Ovary (tissue), 9 donors: ENCODE measurements around the gene RBP5. TPM values are rescaled to one million over a fixed set of nuclear protein-coding genes. Genes with fewer than 3 reads are reported as not detected.

Experiments used
- DNase-seq, 5 donors: peaks; one replicate each; pipeline ENCODE4 v3.0.0-alpha.2; 2019 to 2020
- H3K27ac ChIP-seq, 2 donors: fragments of 200-600 bp; one replicate each; pipeline versions ENCODE4 v1.5.1 to v1.8.0; 2019 to 2022
- H3K27me3 ChIP-seq: fragments of 200-600 bp; one replicate; pipeline ENCODE4 v1.8.0; 2022
- H3K36me3 ChIP-seq: fragments of 200-600 bp; sonication (generic); one replicate; pipeline ENCODE4 v1.5.1; 2019
- H3K4me1 ChIP-seq: one replicate; pipeline ENCODE4 v1.8.1; 2013; ENCODE audit warnings: mild to moderate bottlenecking, moderate library complexity; ENCODE audit not compliant: insufficient read depth
- H3K4me3 ChIP-seq: fragments of 200-600 bp; sonication (generic); one replicate; pipeline ENCODE4 v1.5.1; 2017
- H3K9me3 ChIP-seq, 2 donors: fragments of 200-600 bp in 1 of 2; sonication (generic) in 1 of 2; one replicate each; pipeline versions ENCODE4 v1.5.1 to v1.8.1; 2013 to 2019; ENCODE audit warnings: mild to moderate bottlenecking in 1 of 2, moderate library complexity in 1 of 2
- CTCF ChIP-seq, 3 donors: fragments of 450-650 bp in 2 of 3; fragments of 200-600 bp in 1 of 3; IDR thresholded peaks; one replicate each; pipeline versions ENCODE4 v1.5.1 to v1.8.0; 2016 to 2022; ENCODE audit warnings: antibody characterized with exemption in 3 of 3, mild to moderate bottlenecking in 1 of 3
- EP300 ChIP-seq: sonication (generic); formaldehyde crosslinking; IDR thresholded peaks from one replicate; pipeline ENCODE4 v1.6.1; 2017; ENCODE audit warnings: antibody characterized with exemption
- POLR2A ChIP-seq: fragments of 450-650 bp; IDR thresholded peaks from one replicate; pipeline ENCODE4 v1.6.1; 2017; ENCODE audit warnings: antibody characterized with exemption, mild to moderate bottlenecking, moderate library complexity
- WGBS, 3 donors: extraction: QIAGEN DNeasy Blood & Tissue Kit in 1 of 3; methylation state at CpG; one replicate each; pipeline versions ENCODE4 v1.1.5 to v1.1.7; 2013 to 2017; 5-methylcytosine and 5-hydroxymethylcytosine counted together
- intact Hi-C, 4 donors: fragments of 100-400 bp; cut with DNase I; formaldehyde crosslinking; loops; one replicate each; pipeline versions ENCODE4 v1.11.0 to v1.15.1; 2022 to 2023
- polyA plus RNA-seq, 2 donors: library from polyadenylated mRNA; stranded (reverse); fragments of 200-250 nt in 1 of 2; fragments of 350-450 nt in 1 of 2; fragmentation: Illumina TruSeq in 1 of 2; extraction: RNeasy Lipid Tissue Mini Kit (QIAGEN cat#74804) in 1 of 2; gene quantifications; one replicate each; pipeline ENCODE4 v1.2.3, GENCODE V29; 2013 to 2014
- total RNA-seq, 7 donors: library from RNA; depleted of rRNA in 2 of 7; stranded (reverse); fragments of >200 nt in 2 of 7; fragmentation: NEBNext Ultra II Directional in 3 of 7; extraction: Animal tissue kit (Norgen Biotek cat#: 25700) in 3 of 7; gene quantifications; one replicate each; pipeline versions ENCODE4 v1.1.0 to v1.2.4, GENCODE V29; 2016 to 2023
- donor health status: DM: no; HTN: no; CAD: no; lungs with moderate emphysema.
- donor health status: DM: no; HTN: no; CAD: no.
- donor health status: Bipolar disorder and iron deficiency.
- donor health status: DM: yes; HTN: yes; CAD: no.
- donor health status: DM: no; HTN: no; CAD: no.
- donor health status: DM: yes; HTN: yes; CAD: no.

Gene RBP5
- total and polyA plus RNA-seq, 9 donors, result 1.2 to 17.3 (median 6.1) TPM

DNA sequence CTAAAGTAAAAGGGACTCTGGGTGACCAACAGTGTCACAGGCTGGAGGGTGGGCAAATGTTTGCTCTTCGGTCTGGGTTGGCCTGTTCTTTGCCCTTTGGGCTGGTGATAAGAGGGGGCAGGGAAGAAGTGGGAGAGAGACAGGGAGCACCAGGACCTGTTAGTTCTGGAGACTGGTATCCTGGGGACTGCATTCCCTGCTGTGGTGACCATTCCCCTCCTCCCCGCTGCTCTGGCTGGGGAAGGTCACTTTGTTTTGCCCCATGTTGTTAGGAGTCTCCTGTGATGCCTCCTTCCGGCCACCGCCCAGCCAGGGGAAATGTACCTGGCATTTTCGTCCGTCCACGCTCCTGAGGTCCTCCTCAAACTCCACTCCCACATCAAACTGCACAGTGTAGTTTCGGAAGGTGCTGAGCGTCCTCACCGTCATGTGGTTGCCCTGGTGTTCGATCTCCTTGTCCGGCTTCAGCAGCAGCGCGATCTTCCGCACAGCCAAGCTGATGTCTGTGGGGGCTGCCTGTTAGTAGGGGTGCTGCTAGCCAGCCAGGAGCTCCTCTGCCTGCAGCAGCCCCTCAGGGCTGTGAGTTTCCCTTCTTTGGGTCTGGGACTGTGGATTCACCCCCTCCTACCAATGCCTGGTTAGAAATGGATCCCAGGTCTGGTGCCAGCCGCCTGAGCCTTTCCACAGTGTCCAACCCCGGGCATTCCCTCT is 618 bp downstream of the RBP5 start:
- Histone ChIP-seq H3K27me3 (no peaks in the 10 kb centered on the region), H3K4me1 (peaks cover 13% of the 10 kb centered on the region), H3K4me3 (no peak overlapping the region), H3K9me3 (no peaks in the 10 kb centered on the region), H3K27ac (peak overlapping the region in 1 of 2 donors; percentile 9), H3K36me3 (no peaks in the 10 kb centered on the region)
- no peak for TF ChIP-seq EP300
- no peak for TF ChIP-seq CTCF (IDR thresholded peaks at IDR 0.05)
- no peak for TF ChIP-seq POLR2A
- intact Hi-C loops, result no loop called here
- 84 to 87% (median 87%) methylated on average over 17 of the region's 17 CpGs for WGBS, 3 donors
- DNase-seq, result peak in 1 of 5 donors; percentile 38

- Histone ChIP-seq H3K27me3 (no peaks in the 10 kb centered on the region), H3K27ac (no peak overlapping the region), H3K4me3 (no peak overlapping the region), H3K36me3 (no peaks in the 10 kb centered on the region), H3K9me3 (no peaks in the 10 kb centered on the region), H3K4me1 (peaks cover 25% of the 10 kb centered on the region)
- TF ChIP-seq POLR2A (no peak), CTCF (IDR thresholded peaks at IDR 0.05) (no peak), EP300 (no peak)
- intact Hi-C loops, result no loop called here
- 75 to 97% (median 89%) methylated on average over 4 of the region's 4 CpGs for WGBS, 3 donors
- peak in 1 of 5 donors; percentile 3 for DNase-seq
Observed at GRCh38 chr12:7125632-7126227, 3.0 kb downstream of the RBP5 start.

GRCh38 chr12:7123806-7124522 is 4.7 kb downstream of the RBP5 start:
- DNase-seq, result peak in 1 of 5 donors; percentile 35
- Histone ChIP-seq H3K36me3 (no peaks in the 10 kb centered on the region), H3K27ac (peak overlapping the region in 1 of 2 donors; percentile 54), H3K9me3 (no peaks in the 10 kb centered on the region), H3K27me3 (no peaks in the 10 kb centered on the region), H3K4me3 (no peak overlapping the region), H3K4me1 (peaks cover 18% of the 10 kb centered on the region)
- 70 to 72% (median 71%) methylated on average over 11 of the region's 11 CpGs for WGBS, 3 donors
- intact Hi-C loops, result no loop called here
- TF ChIP-seq POLR2A (no peak), CTCF (IDR thresholded peaks at IDR 0.05) (no peak), EP300 (no peak)

GRCh38 chr12:7122811-7123769 is 5.6 kb downstream of the RBP5 start:
- Histone ChIP-seq H3K4me3 (no peak overlapping the region), H3K27ac (peak overlapping the region; percentile 12 to 54), H3K4me1 (peaks cover 18% of the 10 kb centered on the region), H3K36me3 (no peaks in the 10 kb centered on the region), H3K27me3 (no peaks in the 10 kb centered on the region), H3K9me3 (no peaks in the 10 kb centered on the region)
- DNase-seq, result peak; percentile 53 to 75 (median 61)
- WGBS, 3 donors, result 51 to 58% (median 56%) methylated on average over 7 of the region's 7 CpGs
- intact Hi-C loops, result no loop called here
- TF ChIP-seq EP300, result no peak
- no peak for TF ChIP-seq POLR2A
